ENCODE results near the gene PRDM4. TPM values are rescaled to one million over a fixed set of nuclear protein-coding genes. Genes with fewer than 3 reads are reported as not detected.
"Not testable (repeated sequence)": the region's sequence is repeated elsewhere in the genome, so short reads cannot be mapped to it uniquely, and the experiment has no call there.

The PRDM4 gene
- total RNA-seq, 2 experiments from 2014 or later = 26.2 to 26.5 TPM

- POLR2A ChIA-PET = no interaction called here
- H3K9me3 Mint-ChIP-seq = peaks cover 2% of the 10 kb centered on the region
- H3K27me3 Mint-ChIP-seq = no peaks in the 10 kb centered on the region
- CTCF ChIA-PET = no interaction called here
- peak; percentile 42 for DNase-seq
- H3K4me1 Mint-ChIP-seq = peaks cover 33% of the 10 kb centered on the region
- H3K36me3 Mint-ChIP-seq (ENCODE audit: low read depth) = peaks cover 16% of the 10 kb centered on the region
- H3K4me3 Mint-ChIP-seq = peak overlapping the region; percentile 88
- peak overlapping the region; percentile 93 for H3K27ac Mint-ChIP-seq
Measured at GRCh38 chr12:107760207-107760808, 629 bp downstream of the PRDM4 start.

DNA sequence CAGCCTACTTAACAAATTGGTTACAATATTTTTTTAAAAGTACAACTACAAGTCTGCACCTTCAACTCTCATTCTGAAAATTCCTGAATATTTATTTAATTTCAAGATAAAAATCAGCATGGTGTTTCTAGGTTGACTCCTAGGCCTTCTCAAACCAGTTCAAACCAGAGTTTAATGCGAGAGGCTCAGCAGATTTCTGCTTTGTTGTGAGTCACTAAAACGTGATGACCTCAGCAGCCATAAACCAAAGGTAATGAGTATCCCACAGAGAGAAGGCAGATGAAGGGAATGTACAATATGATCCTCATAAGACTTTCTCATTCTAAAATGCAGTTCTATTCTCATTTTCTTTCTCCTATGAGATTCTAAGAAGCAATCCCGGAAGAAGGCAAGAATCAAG, 1.5 kb downstream of the PRDM4 start:
- peaks cover 22% of the 10 kb centered on the region for H3K36me3 Mint-ChIP-seq (ENCODE audit: low read depth)
- POLR2A ChIA-PET = no interaction called here
- peaks cover 2% of the 10 kb centered on the region for H3K9me3 Mint-ChIP-seq
- CTCF ChIA-PET = interaction anchor here (1.0 kb wide), 1 partner anchor 1635 kb away, joined by 3 read pairs; no protein-coding TSS in a partner anchor
- H3K27me3 Mint-ChIP-seq = no peaks in the 10 kb centered on the region
- peaks cover 33% of the 10 kb centered on the region for H3K4me1 Mint-ChIP-seq
- peak overlapping the region; percentile 93 for H3K27ac Mint-ChIP-seq
- DNase-seq = peak; percentile 37
- peak overlapping the region; percentile 88 for H3K4me3 Mint-ChIP-seq

GRCh38 chr12:107749083-107749482, 11.9 kb downstream of the PRDM4 start:
- no peak overlapping the region for H3K4me3 Mint-ChIP-seq
- peaks cover 1% of the 10 kb centered on the region for H3K4me1 Mint-ChIP-seq
- no peak overlapping the region for H3K27ac Mint-ChIP-seq
- peaks cover 34% of the 10 kb centered on the region for H3K36me3 Mint-ChIP-seq (ENCODE audit: low read depth)
- POLR2A ChIA-PET = interaction anchor here (0.7 kb wide), 1 partner anchor 9 kb away, joined by 3 read pairs; no protein-coding TSS in a partner anchor
- no peaks in the 10 kb centered on the region for H3K9me3 Mint-ChIP-seq
- DNase-seq = no peak
- no peaks in the 10 kb centered on the region for H3K27me3 Mint-ChIP-seq
- CTCF ChIA-PET = no interaction called here

- ChIA-PET POLR2A (no interaction called here), CTCF (no interaction called here)
- DNase-seq = no peak
- Mint-ChIP-seq H3K27me3 (no peaks in the 10 kb centered on the region), H3K4me3 (no peak overlapping the region), H3K9me3 (no peaks in the 10 kb centered on the region), H3K27ac (no peak overlapping the region), H3K4me1 (peaks cover 1% of the 10 kb centered on the region), H3K36me3 (ENCODE audit: low read depth) (peaks cover 34% of the 10 kb centered on the region)
Measured at GRCh38 chr12:107748472-107748871, 12.5 kb downstream of the PRDM4 start.

GRCh38 chr12:107736914-107737313, 24.0 kb downstream of the PRDM4 start:
- peaks cover 72% of the 10 kb centered on the region for H3K36me3 Mint-ChIP-seq (ENCODE audit: low read depth)
- no peaks in the 10 kb centered on the region for H3K9me3 Mint-ChIP-seq
- DNase-seq = no peak
- H3K4me3 Mint-ChIP-seq = no peak overlapping the region
- H3K27me3 Mint-ChIP-seq = no peaks in the 10 kb centered on the region
- ChIA-PET POLR2A (no interaction called here), CTCF (interaction anchor here (0.7 kb wide), 1 partner anchor 33 kb away, joined by 3 read pairs; no protein-coding TSS in a partner anchor)
- H3K27ac Mint-ChIP-seq = peak overlapping the region; percentile 15
- H3K4me1 Mint-ChIP-seq = peaks cover 12% of the 10 kb centered on the region

GRCh38 chr12:107735763-107736162, 25.2 kb downstream of the PRDM4 start:
- no peak overlapping the region for H3K4me3 Mint-ChIP-seq
- H3K36me3 Mint-ChIP-seq (ENCODE audit: low read depth) = peaks cover 60% of the 10 kb centered on the region
- POLR2A ChIA-PET = no interaction called here
- H3K4me1 Mint-ChIP-seq = peaks cover 12% of the 10 kb centered on the region
- H3K9me3 Mint-ChIP-seq = no peaks in the 10 kb centered on the region
- CTCF ChIA-PET = no interaction called here
- no peak overlapping the region for H3K27ac Mint-ChIP-seq
- no peaks in the 10 kb centered on the region for H3K27me3 Mint-ChIP-seq
- DNase-seq = no peak

DNA sequence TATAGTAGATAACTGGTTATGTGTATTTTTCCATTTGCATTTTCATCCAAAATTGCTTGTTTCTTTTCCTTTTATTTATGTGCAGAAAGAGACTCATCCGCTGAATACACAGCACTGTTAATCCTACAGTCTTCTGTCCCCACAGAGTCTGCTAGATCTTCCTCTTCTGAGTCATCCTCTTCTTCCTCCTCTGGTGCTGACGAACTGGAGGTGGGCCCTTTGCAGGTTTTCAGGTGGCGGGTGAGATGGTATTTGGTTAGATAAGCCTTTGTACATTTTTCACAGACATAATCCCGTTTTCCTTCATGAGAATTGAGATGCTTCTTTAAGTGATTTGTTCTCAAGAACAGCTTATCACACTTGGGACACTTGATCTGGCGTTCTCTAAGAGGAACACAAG, 26.8 kb downstream of the PRDM4 start:
- no peak overlapping the region for H3K27ac Mint-ChIP-seq
- peaks cover 52% of the 10 kb centered on the region for H3K36me3 Mint-ChIP-seq (ENCODE audit: low read depth)
- no peaks in the 10 kb centered on the region for H3K9me3 Mint-ChIP-seq
- ChIA-PET POLR2A (interaction anchor here (0.6 kb wide), 1 partner anchor 117 kb away, joined by 3 read pairs; no protein-coding TSS in a partner anchor), CTCF (interaction anchor here (0.6 kb wide), 1 partner anchor 699 kb away, joined by 3 read pairs; no protein-coding TSS in a partner anchor)
- no peak overlapping the region for H3K4me3 Mint-ChIP-seq
- peaks cover 12% of the 10 kb centered on the region for H3K4me1 Mint-ChIP-seq
- H3K27me3 Mint-ChIP-seq = no peaks in the 10 kb centered on the region
- DNase-seq = no peak

- ChIA-PET CTCF (interaction anchor here (1.0 to 1.1 kb wide), 2 partner anchors 13 to 868 kb away, joined by 3 to 4 read pairs; no protein-coding TSS in a partner anchor), POLR2A (no interaction called here)
- Mint-ChIP-seq H3K36me3 (ENCODE audit: low read depth) (peaks cover 34% of the 10 kb centered on the region), H3K9me3 (no peaks in the 10 kb centered on the region), H3K27ac (no peak overlapping the region), H3K4me1 (peaks cover 12% of the 10 kb centered on the region), H3K4me3 (no peak overlapping the region), H3K27me3 (no peaks in the 10 kb centered on the region)
- no peak for DNase-seq
Measured at GRCh38 chr12:107732365-107732764, 28.6 kb downstream of the PRDM4 start.

- H3K4me1 Mint-ChIP-seq = peaks cover 3% of the 10 kb centered on the region
- H3K36me3 Mint-ChIP-seq (ENCODE audit: low read depth) = peaks cover 24% of the 10 kb centered on the region
- no peak overlapping the region for H3K27ac Mint-ChIP-seq
- DNase-seq = no peak
- no peak overlapping the region for H3K4me3 Mint-ChIP-seq
- no peaks in the 10 kb centered on the region for H3K27me3 Mint-ChIP-seq
- no peaks in the 10 kb centered on the region for H3K9me3 Mint-ChIP-seq
- ChIA-PET POLR2A (no interaction called here), CTCF (no interaction called here)
Measured at GRCh38 chr12:107731366-107731765, 29.6 kb downstream of the PRDM4 start.

GRCh38 chr12:107730618-107731341, 30.2 kb downstream of the PRDM4 start:
- Mint-ChIP-seq H3K36me3 (ENCODE audit: low read depth) (peaks cover 19% of the 10 kb centered on the region), H3K4me1 (no peaks in the 10 kb centered on the region), H3K27ac (no peak overlapping the region), H3K27me3 (no peaks in the 10 kb centered on the region), H3K4me3 (no peak overlapping the region), H3K9me3 (no peaks in the 10 kb centered on the region)
- no peak for DNase-seq
- CTCF ChIA-PET = no interaction called here
- POLR2A ChIA-PET = no interaction called here

GRCh38 chr12:107727742-107728141, 33.2 kb downstream of the PRDM4 start:
- H3K9me3 Mint-ChIP-seq; POLR2A ChIA-PET; H3K27me3 Mint-ChIP-seq; CTCF ChIA-PET; H3K27ac Mint-ChIP-seq; H3K36me3 Mint-ChIP-seq (ENCODE audit: low read depth); H3K4me3 Mint-ChIP-seq; DNase-seq; H3K4me1 Mint-ChIP-seq: not testable (repeated sequence)

DNA sequence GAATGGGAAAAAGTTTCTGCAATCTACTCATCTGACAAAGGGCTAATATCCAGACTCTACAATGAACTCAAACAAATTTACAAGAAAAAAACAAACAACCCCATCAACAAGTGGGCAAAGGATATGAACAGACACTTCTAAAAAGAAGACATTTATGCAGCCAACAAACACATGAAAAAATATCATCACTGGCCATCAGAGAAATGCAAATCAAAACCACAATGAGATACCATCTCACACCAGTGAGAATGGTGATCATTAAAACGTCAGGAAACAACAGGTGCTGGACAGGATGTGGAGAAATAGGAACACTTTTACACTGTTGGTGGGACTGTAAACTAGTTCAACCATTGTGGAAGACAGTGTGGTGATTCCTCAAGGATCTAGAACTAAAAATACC, 33.6 kb downstream of the PRDM4 start:
- CTCF ChIA-PET; H3K9me3 Mint-ChIP-seq; DNase-seq; H3K36me3 Mint-ChIP-seq (ENCODE audit: low read depth); H3K27ac Mint-ChIP-seq; H3K4me3 Mint-ChIP-seq; POLR2A ChIA-PET; H3K4me1 Mint-ChIP-seq; H3K27me3 Mint-ChIP-seq: not testable (repeated sequence)

DNA sequence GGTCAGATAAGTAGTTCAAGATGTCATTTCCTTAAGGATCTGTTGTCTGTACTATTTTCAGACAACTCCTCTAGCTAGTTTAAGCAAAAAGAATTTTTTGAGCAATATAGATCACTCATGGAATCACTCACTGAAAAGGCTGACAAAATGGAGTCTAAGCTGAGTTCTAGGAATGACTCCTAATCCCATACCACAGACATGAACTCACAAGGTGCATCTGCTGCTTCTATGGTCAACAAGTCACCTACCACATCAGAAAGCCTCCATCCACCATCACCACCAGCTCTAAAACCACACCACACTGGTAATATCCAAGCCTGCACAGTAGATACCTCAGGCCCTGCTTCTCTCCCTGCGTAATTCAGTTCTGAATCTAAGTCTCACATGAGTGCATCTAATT, 42.3 kb downstream of the PRDM4 start:
- H3K27me3 Mint-ChIP-seq = no peaks in the 10 kb centered on the region
- DNase-seq = no peak
- H3K27ac Mint-ChIP-seq = no peak overlapping the region
- H3K4me3 Mint-ChIP-seq = no peak overlapping the region
- CTCF ChIA-PET = no interaction called here
- H3K36me3 Mint-ChIP-seq (ENCODE audit: low read depth) = peaks cover 41% of the 10 kb centered on the region
- POLR2A ChIA-PET = no interaction called here
- peaks cover 3% of the 10 kb centered on the region for H3K9me3 Mint-ChIP-seq
- no peaks in the 10 kb centered on the region for H3K4me1 Mint-ChIP-seq

DNA sequence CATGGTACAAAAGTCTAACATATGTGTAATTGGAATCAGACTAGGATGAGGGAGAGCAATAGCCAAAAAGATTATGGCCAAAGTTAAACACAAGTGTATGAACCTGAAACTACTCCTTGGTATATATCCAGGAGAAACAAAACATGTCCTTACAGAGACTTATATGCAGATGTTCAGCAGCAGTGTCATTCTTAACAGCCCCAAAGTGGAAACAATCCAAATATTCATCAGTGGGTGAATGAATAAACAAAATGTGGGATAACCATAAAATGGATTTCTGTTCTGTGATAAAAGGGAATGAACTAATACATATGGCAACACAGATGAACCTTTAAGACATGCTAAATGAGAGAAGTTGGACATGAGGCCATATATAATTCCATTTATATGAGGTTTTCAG, 45.2 kb downstream of the PRDM4 start:
- DNase-seq = no peak
- peaks cover 49% of the 10 kb centered on the region for H3K36me3 Mint-ChIP-seq (ENCODE audit: low read depth)
- no peaks in the 10 kb centered on the region for H3K4me1 Mint-ChIP-seq
- CTCF ChIA-PET = no interaction called here
- no peak overlapping the region for H3K27ac Mint-ChIP-seq
- H3K4me3 Mint-ChIP-seq = no peak overlapping the region
- H3K27me3 Mint-ChIP-seq = no peaks in the 10 kb centered on the region
- POLR2A ChIA-PET = no interaction called here
- no peaks in the 10 kb centered on the region for H3K9me3 Mint-ChIP-seq

Measured in activated CD4-positive, alpha-beta T cell treated with anti-CD3 and anti-CD28 coated beads, Interleukin-2, amount 10 ng/mL, durations not matched to agents 7 days and 5 days (primary cell).